ENCODE measurements around the gene ATP8B3.

The ATP8B3 gene

GRCh38 chr19:1782521-1782920 is 29.6 kb downstream of the ATP8B3 start:
- TF ChIP-seq TCF12 (IDR thresholded peaks at IDR 0.05; ENCODE audit: low read depth) (no peak), CREB1 (IDR thresholded peaks at IDR 0.05; ENCODE audit: low read depth) (no peak), RAD21 (IDR thresholded peaks at IDR 0.05; ENCODE audit: low read depth) (no peak), NFIC (IDR thresholded peaks at IDR 0.05) (no peak), YY1 (IDR thresholded peaks at IDR 0.05; ENCODE audit: low read depth) (no peak), TAF1 (IDR thresholded peaks at IDR 0.05; ENCODE audit: low read depth) (no peak), MAX (IDR thresholded peaks at IDR 0.05) (no peak), ZBTB7A (IDR thresholded peaks at IDR 0.05; ENCODE audit: low read depth) (no peak), EGR1 (IDR thresholded peaks at IDR 0.05) (no peak), TEAD4 (IDR thresholded peaks at IDR 0.05) (no peak), REST (IDR thresholded peaks at IDR 0.05; ENCODE audit: low read depth) (no peak), USF1 (IDR thresholded peaks at IDR 0.05) (no peak), CEBPB (IDR thresholded peaks at IDR 0.05) (no peak), FOXM1 (IDR thresholded peaks at IDR 0.05; ENCODE audit: borderline replicate concordance, low read depth) (no peak), EP300 (IDR thresholded peaks at IDR 0.05; ENCODE audit: borderline replicate concordance) (no peak)

- TF ChIP-seq TAF1 (IDR thresholded peaks at IDR 0.05; ENCODE audit: low read depth) = no peak
- TF ChIP-seq MAX (IDR thresholded peaks at IDR 0.05) = no peak
- no peak for TF ChIP-seq CEBPB (IDR thresholded peaks at IDR 0.05)
- TF ChIP-seq EP300 (IDR thresholded peaks at IDR 0.05; ENCODE audit: borderline replicate concordance) = no peak
- TF ChIP-seq EGR1 (IDR thresholded peaks at IDR 0.05) = no peak
- TF ChIP-seq ZBTB7A (IDR thresholded peaks at IDR 0.05; ENCODE audit: low read depth) = no peak
- no peak for TF ChIP-seq TCF12 (IDR thresholded peaks at IDR 0.05; ENCODE audit: low read depth)
- TF ChIP-seq TEAD4 (IDR thresholded peaks at IDR 0.05) = no peak
- TF ChIP-seq YY1 (IDR thresholded peaks at IDR 0.05; ENCODE audit: low read depth) = no peak
- TF ChIP-seq REST (IDR thresholded peaks at IDR 0.05; ENCODE audit: low read depth) = no peak
- no peak for TF ChIP-seq NFIC (IDR thresholded peaks at IDR 0.05)
- no peak for TF ChIP-seq USF1 (IDR thresholded peaks at IDR 0.05)
- no peak for TF ChIP-seq RAD21 (IDR thresholded peaks at IDR 0.05; ENCODE audit: low read depth)
- TF ChIP-seq FOXM1 (IDR thresholded peaks at IDR 0.05; ENCODE audit: borderline replicate concordance, low read depth) = no peak
- no peak for TF ChIP-seq CREB1 (IDR thresholded peaks at IDR 0.05; ENCODE audit: low read depth)
Observed at GRCh38 chr19:1780272-1780958, 31.7 kb downstream of the ATP8B3 start.

GRCh38 chr19:1779574-1779973 is 32.5 kb downstream of the ATP8B3 start:
- TF ChIP-seq EGR1 (IDR thresholded peaks at IDR 0.05) = no peak
- TF ChIP-seq ZBTB7A (IDR thresholded peaks at IDR 0.05; ENCODE audit: low read depth) = no peak
- TF ChIP-seq YY1 (IDR thresholded peaks at IDR 0.05; ENCODE audit: low read depth) = no peak
- no peak for TF ChIP-seq MAX (IDR thresholded peaks at IDR 0.05)
- TF ChIP-seq RAD21 (IDR thresholded peaks at IDR 0.05; ENCODE audit: low read depth) = no peak
- TF ChIP-seq TCF12 (IDR thresholded peaks at IDR 0.05; ENCODE audit: low read depth) = no peak
- TF ChIP-seq FOXM1 (IDR thresholded peaks at IDR 0.05; ENCODE audit: borderline replicate concordance, low read depth) = no peak
- TF ChIP-seq NFIC (IDR thresholded peaks at IDR 0.05) = no peak
- TF ChIP-seq CEBPB (IDR thresholded peaks at IDR 0.05) = no peak
- TF ChIP-seq REST (IDR thresholded peaks at IDR 0.05; ENCODE audit: low read depth) = no peak
- no peak for TF ChIP-seq TEAD4 (IDR thresholded peaks at IDR 0.05)
- no peak for TF ChIP-seq USF1 (IDR thresholded peaks at IDR 0.05)
- TF ChIP-seq TAF1 (IDR thresholded peaks at IDR 0.05; ENCODE audit: low read depth) = no peak
- no peak for TF ChIP-seq EP300 (IDR thresholded peaks at IDR 0.05; ENCODE audit: borderline replicate concordance)
- TF ChIP-seq CREB1 (IDR thresholded peaks at IDR 0.05; ENCODE audit: low read depth) = no peak

All from Ishikawa (cell line).